Left renal cortex interstitium (tissue), 4 donors: ENCODE results near the gene ROMO1. TPM values are rescaled to one million over a fixed set of nuclear protein-coding genes. Genes with fewer than 3 reads are reported as not detected.

ENCODE experiments used
- DNase-seq, 4 donors: peaks; one replicate each; pipeline ENCODE4 v3.0.0-alpha.2; 2013; ENCODE audit warnings: low read depth in 4 of 4, low spot score in 2 of 4, missing footprints in 1 of 4
- polyA plus RNA-seq, 4 donors: library from polyadenylated mRNA; unstranded; fragments of 120-200 nt; gene quantifications; one replicate each; pipeline ENCODE4 v1.2.1, GENCODE V29; 2013; ENCODE audit not compliant: insufficient read length in 4 of 4

The ROMO1 gene
- polyA plus RNA-seq = 100 to 1,000 TPM in 1 of 4 donors, 10 to 100 TPM in 3; 56.9 to 132 (median 88.8) TPM

DNA sequence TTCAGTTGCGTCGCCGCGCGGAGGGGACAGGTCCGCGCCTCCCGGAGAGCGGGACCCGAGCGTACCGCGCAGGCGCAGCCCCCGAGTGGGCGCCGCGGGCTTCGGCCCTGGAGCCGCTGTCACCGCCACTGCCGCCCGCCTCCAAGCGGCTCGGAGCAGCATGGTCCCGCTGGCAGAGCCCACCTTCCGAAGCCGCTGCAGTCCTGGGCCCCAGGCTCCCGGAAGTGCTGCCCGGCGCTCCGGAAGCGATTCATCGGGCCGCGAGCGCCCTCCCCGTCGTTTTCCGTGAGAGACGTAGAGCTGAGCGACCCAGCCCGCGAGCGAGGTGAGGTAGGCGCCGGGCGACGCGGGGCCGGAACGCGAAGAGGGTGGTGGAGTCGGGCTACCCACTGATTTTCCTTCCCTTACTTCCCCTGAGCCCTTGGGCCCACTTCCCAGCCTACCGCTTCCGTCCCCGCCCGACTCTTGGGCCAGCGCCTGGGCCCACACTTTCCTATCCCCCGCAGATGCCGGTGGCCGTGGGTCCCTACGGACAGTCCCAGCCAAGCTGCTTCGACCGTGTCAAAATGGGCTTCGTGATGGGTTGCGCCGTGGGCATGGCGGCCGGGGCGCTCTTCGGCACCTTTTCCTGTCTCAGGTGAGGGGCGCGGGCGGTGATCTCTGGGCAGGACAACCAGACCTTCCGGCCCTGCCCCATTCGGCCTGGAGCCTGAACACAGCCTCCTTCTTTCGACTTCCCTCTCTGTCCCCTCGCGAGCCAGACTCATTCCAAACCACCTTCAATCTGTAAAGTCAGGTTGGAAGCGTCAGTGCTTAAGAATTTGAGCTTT lies at the start of gene ROMO1, which contains the start of gene NFS1:
ROMO1 (plus strand) TSS at position 279 of the 830 bp plus-strand sequence; CDS start at position 507, 228 bp downstream.
NFS1 (minus strand) TSS at position 226 of the 830 bp plus-strand sequence; CDS start at position 162, 64 bp downstream.
- DNase-seq = peak; percentile 48 to 84 (median 76)

GRCh38 chr20:35650632-35651031 lies 48.6 kb upstream of the ROMO1 start:
- DNase-seq = no peak

- no peak for DNase-seq
These were observed 47.2 kb upstream of the ROMO1 start for GRCh38 chr20:35651958-35652357.

DNA sequence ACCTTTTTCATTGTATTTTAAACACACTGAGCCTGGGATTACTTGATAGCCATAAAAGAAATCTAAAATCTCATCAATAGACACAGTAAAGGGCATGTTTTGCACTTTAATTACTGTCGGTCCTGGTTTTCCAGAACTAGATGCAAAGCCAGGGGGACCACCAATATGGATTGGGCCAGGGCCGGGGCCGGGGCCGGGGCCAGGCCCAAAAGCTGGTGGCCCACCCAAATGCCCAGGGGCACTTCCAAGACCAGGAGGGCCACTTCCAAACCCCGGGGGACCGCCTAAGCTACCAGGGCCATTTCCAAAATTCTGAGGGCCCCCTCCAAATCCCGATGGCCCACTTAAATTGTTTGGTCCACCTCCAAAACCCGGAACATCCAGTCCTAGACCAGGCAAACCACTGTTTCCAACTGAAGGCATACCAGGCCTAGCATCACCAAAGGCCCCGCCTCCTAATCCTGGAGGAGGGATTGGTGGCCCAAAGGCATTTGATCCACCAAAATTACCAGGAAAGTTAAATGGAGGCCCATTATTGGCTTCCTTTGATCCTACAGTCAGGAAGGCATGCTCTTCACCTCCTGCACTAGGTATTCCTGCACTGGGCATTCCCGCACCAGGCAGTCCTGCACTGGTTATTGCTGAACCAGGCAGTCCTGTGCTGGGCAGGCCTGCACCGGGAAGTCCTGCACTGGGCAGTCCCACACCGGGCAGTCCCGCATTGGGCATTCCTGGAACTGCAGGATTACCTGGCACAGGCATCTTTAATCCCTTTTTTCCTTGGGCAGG lies 46.4 kb upstream of the ROMO1 start:
- DNase-seq = no peak

GRCh38 chr20:35653430-35653734 lies 45.8 kb upstream of the ROMO1 start:
- no peak for DNase-seq

DNA sequence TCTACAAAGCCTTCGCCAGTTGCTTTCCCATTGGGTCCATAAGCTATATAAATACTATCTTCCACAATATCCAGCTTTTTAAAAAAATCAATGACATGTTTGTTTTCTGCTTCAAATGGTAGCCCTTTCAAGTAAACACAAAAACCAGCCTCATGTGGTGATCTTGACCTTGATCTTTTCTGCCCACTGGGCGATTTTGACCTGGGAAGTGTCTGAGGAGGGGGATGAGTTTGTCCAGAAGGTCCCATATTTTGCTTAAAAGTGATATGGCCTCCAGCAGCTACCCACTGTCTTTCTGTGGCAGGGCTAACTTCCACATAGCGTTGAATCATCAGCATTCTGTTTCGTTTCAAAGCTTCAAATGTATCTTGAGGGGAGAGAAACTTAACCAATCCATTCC lies 45.3 kb upstream of the ROMO1 start:
- DNase-seq = no peak

DNA sequence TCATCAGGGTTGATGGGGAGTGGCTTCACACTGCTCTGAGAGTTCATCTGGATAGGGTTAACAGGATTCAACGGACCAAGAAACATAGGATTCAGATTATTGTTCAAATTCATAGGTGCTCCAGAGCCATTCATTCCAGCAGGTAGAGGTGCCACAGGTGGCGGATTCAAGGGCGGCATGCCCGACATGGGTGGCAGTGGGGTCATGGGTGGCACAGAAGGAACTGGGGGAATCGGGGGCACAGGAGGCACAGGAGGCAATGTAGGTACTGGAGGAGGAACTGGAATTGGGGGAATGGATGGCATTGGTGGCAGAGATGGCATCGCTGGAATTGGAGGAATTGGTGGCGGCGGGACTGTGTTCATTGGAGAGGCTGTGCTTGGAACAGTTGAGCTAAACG lies 44.8 kb upstream of the ROMO1 start:
- DNase-seq = no peak

- no peak for DNase-seq
These were observed 41.9 kb upstream of the ROMO1 start for GRCh38 chr20:35657271-35657670.

DNA sequence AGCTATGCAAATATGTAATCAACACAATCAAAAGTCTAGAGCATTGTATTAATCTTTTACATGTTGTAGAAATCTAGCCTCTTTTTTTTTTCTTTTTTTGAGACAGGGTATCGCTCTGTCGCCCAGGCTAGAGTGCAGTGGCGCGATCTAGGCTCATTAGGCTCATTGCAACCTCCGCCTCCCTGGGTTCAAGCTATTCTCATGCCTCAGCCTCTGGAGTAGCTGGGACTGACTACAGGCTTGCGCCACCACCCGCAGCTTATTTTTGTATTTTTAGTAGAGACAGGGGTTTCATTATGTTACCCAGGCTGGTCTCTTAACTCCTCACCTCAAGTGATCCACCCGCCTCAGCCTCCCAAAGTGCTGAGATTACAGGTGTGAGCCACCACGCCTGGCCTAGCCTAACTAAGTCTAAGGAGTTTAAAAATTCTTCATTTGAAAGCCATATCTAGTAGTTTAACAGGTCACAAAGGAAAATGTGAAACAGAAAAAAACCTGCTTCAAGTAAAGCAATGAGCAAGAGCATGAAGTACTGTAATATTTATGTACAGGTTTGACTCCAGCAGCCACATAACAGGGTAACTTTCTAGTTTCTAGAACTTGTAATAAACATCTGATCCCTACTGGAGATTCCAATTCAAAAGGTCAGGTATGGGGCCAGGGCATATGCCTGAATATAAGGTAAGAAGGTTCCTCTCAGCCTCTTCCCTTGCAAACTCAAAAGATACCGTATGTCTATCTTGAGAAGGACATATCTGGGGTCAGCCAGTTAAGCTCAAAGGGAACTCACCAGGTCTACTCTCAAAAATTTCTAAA lies 38.9 kb upstream of the ROMO1 start:
- DNase-seq = no peak

- DNase-seq = no peak
These were observed 38.2 kb upstream of the ROMO1 start for GRCh38 chr20:35661053-35661452.

DNA sequence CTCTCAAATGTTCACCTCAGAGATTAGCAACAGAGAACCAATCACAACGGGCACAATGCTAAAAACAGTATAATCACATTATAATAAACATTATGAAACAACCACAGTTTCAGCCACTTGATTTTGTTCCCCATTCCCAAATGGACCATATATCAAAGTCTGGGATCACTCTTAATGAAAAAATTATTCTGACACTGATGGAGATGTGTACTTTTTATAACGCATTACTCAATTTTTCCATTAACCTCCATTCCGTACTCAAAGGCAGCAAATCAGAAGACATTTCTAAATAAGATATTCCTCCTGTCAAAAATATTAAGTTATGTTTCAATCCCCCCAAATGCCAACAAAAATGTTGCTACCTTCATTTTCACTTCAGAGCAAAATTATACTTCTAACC lies 37.3 kb upstream of the ROMO1 start:
- no peak for DNase-seq

DNA sequence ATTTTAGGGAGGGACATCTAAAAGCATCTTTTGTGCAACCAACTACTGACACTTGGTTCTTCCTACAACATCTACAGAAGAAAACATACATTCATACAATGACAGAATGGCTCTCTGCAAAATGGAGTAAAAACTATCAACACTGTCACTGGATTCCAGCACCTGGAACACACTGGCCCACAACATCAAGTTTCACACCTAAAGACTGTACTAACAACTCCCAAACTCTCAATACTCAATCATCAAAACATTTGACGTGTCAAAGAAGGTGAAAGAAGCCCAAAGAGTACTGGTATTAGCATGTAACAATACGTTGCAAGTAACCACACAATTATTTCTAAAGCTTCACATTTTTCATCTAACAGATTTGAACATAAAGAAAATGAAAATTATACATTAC lies 36.7 kb upstream of the ROMO1 start:
- no peak for DNase-seq

DNA sequence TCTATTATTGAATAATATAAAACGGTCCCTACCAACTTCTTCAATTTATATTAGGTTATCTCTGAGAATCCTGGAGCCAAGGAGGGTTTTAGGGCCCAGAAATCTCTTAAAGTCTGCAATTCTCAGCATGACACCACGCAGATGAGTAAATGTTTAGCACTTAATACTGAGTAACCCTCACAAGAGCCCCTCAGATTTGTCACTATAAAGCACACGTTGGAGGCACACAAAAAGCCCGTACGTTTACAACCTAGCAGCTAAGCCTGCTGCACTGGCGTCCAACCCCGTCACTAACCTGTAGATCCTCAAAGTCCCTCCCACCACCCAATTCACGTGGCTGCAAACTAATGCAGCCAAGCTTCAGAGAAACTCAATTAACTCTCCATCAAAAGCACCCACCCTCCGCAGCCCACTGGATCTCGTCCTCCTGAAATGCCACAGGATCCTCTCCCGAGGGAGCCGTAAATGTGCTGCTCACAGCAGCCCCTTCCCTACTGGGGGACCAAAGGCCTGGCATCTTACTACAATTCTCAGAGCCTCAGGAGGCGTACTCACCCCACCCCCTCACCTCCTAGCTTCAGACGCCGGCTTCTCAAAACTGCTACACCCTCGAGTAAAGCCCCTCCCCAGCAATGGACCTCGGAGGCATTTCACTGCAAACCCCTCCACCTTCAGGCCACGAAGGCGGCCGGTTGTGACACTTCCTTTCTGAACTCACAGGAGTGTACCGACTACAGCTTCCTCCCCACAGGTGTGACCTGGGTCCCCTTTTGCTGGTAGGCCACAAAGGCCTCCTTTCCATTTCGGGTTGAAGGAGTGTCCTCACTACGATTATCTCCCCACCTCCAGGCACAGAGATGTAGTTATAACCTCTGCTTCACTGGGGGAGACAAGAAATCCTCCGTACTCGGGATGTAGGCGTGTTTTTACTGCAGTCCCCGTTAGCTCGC lies 35.4 kb upstream of the ROMO1 start:
- DNase-seq = peak; percentile 49 to 84 (median 51)

- peak; percentile 85 to 91 (median 90) for DNase-seq
These were observed 34.6 kb upstream of the ROMO1 start, which contains the start of the genes CPNE1 and RBM12 for GRCh38 chr20:35664466-35665206. TSS of gene CPNE1 (minus strand) at chr20:35664900. CDS start at chr20:35632923, 31,977 bp downstream. TSS of gene RBM12 (minus strand) at chr20:35664900. CDS start at chr20:35655322, 9,578 bp downstream.

- DNase-seq = no peak
These were observed 33.3 kb upstream of the ROMO1 start for GRCh38 chr20:35665949-35666288.

DNA sequence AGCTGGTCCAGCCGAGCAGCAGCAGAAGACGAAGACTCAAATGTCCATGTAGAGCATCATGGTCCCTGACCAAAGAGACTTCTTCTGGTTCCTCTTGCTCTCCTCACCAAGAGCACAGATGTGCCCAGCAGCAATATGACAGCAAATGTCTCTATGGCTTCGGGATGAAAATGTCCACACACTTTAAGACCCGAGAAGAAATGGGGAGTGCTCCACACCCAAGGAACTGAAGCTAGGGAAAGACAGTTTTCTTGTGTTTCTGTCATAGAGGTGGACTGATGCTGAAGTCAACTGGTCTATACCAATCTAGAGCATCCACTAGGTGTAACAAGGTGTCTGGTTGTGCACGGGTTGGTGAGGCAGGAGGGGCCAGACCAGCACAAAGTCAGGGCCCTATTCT lies 30.0 kb upstream of the ROMO1 start:
- DNase-seq = no peak

- DNase-seq = no peak
These were observed 29.5 kb upstream of the ROMO1 start for GRCh38 chr20:35669681-35670080.

DNA sequence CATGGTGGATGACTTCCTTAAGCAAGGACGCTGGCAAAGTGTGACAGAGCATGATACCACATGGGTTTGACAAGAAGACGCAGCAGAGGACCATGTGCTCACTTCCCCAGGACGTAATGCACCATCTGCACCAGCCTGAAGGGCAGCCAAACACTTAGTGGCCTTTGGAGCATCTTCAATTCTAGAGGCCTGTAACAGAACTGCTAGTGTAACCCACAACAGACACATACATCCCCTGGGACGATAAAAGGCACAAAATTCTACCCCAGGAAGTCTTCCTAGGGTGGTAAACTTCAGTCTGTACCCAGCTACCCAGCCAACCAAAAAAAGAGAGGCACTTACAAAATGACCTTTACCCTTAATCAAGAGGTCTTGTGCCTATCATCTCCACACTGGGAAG lies 25.3 kb upstream of the ROMO1 start:
- DNase-seq = no peak

DNA sequence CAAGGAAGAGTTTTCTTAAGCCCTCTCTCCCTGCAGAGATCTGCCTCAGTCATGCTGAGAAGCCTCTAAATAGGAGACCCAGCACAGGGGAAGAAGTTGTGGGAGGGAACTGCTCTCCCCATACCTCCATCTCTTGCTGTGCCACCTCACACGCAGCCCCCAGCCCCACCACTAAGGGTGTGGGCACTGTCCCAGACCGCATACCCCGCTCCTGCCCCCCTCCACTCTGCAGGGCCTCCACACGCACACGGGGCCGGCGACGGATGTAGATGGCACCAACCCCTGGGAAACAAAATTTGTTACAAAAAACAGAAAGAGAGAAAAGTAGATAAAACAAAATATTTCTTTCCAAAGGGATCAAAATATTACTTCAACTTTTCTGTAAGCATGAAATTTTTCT lies 24.3 kb upstream of the ROMO1 start:
- DNase-seq = no peak
